Measurements from ENCODE around the gene COL5A1.

Gene COL5A1

GRCh38 chr9:134637696-134638501, 3.7 kb upstream of the COL5A1 start:
- no peak for DNase-seq (ENCODE audit: extremely low read depth, low read depth)
- TF ChIP-seq, protein P1, sequence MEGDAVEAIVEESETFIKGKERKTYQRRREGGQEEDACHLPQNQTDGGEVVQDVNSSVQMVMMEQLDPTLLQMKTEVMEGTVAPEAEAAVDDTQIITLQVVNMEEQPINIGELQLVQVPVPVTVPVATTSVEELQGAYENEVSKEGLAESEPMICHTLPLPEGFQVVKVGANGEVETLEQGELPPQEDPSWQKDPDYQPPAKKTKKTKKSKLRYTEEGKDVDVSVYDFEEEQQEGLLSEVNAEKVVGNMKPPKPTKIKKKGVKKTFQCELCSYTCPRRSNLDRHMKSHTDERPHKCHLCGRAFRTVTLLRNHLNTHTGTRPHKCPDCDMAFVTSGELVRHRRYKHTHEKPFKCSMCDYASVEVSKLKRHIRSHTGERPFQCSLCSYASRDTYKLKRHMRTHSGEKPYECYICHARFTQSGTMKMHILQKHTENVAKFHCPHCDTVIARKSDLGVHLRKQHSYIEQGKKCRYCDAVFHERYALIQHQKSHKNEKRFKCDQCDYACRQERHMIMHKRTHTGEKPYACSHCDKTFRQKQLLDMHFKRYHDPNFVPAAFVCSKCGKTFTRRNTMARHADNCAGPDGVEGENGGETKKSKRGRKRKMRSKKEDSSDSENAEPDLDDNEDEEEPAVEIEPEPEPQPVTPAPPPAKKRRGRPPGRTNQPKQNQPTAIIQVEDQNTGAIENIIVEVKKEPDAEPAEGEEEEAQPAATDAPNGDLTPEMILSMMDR (IDR thresholded peaks at IDR 0.05; ENCODE audit: low read depth, low read length) = no peak

- no peak for DNase-seq (ENCODE audit: extremely low read depth, low read depth)
- TF ChIP-seq, protein P1 (IDR thresholded peaks at IDR 0.05; ENCODE audit: low read depth, low read length) = no peak
These were observed 3.0 kb upstream of the COL5A1 start for GRCh38 chr9:134638502-134639090.

DNA sequence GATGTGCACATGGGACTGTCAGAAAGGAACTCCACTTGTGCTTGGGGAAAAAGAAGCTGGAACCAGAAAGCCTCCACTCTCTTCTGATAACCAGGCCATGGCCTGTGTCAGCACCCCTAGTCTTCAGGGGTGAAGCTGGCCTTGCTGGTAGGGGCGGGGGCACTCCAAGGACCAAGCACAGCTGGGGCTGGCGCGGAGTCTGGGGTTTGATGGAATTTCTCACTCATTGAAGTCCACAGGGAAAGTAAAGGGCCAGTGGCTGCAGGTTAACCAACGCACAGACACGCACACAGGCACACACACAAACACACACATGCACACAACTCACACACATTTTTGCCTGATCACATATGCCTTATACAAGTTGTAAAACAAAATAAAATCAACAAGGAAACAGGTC, 1.6 kb upstream of the COL5A1 start:
- DNase-seq (ENCODE audit: extremely low read depth, low read depth) = no peak
- TF ChIP-seq, protein P1 (IDR thresholded peaks at IDR 0.05; ENCODE audit: low read depth, low read length) = no peak

DNA sequence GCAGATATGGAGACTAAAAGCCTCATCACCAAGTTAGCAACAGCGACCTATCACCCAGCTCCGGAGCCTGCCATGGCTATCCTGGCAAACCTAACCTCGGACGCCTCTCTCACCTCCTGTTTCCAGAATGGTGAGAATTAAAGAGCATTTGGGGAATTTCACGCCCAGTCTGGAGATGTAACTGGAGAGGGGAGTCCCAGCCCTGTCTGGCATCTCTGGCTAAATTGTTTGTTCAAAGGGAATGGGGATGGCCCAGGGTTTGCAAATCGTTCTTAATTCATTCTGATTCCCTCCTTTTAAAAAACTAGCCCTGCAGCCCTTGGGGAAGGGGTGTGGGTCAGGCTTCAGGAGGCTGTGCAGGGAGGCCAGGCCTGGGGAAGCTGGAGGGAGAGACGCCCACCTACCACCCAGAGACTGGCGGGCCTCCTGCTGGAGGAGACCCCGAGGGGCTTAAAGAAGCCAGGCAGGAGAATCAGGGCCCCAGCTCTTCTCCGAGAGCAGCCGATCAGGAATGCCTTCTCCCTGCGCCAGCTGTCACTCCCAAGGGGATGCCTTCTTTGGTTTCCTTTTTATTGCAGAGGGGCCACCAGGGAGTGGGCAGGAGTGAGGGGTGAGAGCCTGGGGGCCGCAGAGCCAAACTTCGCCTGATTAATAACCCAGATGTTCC, 964 bp upstream of the COL5A1 start:
- DNase-seq (ENCODE audit: extremely low read depth, low read depth) = no peak
- TF ChIP-seq, protein P1 (IDR thresholded peaks at IDR 0.05; ENCODE audit: low read depth, low read length) = no peak

DNA sequence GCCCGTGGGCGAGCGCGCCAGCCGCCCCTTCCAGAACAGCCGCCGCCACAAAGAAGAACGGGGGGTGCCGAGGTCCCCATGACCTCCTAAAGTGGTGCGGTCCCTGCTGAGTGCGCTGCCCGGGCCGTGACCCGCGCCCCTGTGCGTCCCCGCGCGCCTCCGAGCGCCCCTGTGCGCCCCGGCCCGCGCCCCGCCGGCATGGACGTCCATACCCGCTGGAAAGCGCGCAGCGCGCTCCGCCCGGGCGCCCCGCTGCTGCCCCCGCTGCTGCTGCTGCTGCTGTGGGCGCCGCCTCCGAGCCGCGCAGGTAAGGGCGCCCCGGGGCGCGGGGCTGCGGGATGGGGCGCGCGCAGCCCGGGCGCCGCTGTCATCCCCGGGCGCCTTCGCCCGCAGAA, 384 bp downstream of the COL5A1 start:
- TF ChIP-seq, protein P1 (IDR thresholded peaks at IDR 0.05; ENCODE audit: low read depth, low read length) = no peak
- DNase-seq (ENCODE audit: extremely low read depth, low read depth) = no peak

GRCh38 chr9:134642385-134643181, 980 bp downstream of the COL5A1 start:
- TF ChIP-seq, protein P1 (IDR thresholded peaks at IDR 0.05; ENCODE audit: low read depth, low read length) = peak; percentile 60
- peak; percentile 72 for DNase-seq (ENCODE audit: extremely low read depth, low read depth)

Data from AG09319 (cell line).